HL-60 (cell line): ENCODE data around the gene SMR3B.

ENCODE experiments used
- GABPA ChIP-seq: IDR thresholded peaks from 2 replicates; pipeline ENCODE4 v1.6.1; 2012; ENCODE audit warnings: low read depth
- POLR2AphosphoS5 ChIP-seq: IDR thresholded peaks from 2 replicates; pipeline ENCODE4 v1.6.1; 2012; ENCODE audit warnings: low read depth
- SPI1 ChIP-seq: IDR thresholded peaks from 2 replicates; pipeline ENCODE4 v1.6.1; 2012; ENCODE audit warnings: low read depth, mild to moderate bottlenecking, borderline replicate concordance
- TF ChIP-seq, protein P1 (sequence below): IDR thresholded peaks from one replicate; pipeline ENCODE4 v1.5.1; 2011; ENCODE audit warnings: low read length, control low read depth, inconsistent platforms; ENCODE audit not compliant: insufficient read depth
- TF ChIP-seq, protein P2 (sequence below): IDR thresholded peaks from 2 replicates; pipeline ENCODE4 v1.6.1; 2012; ENCODE audit warnings: low read depth; ENCODE audit not compliant: insufficient replicate concordance

DNA sequence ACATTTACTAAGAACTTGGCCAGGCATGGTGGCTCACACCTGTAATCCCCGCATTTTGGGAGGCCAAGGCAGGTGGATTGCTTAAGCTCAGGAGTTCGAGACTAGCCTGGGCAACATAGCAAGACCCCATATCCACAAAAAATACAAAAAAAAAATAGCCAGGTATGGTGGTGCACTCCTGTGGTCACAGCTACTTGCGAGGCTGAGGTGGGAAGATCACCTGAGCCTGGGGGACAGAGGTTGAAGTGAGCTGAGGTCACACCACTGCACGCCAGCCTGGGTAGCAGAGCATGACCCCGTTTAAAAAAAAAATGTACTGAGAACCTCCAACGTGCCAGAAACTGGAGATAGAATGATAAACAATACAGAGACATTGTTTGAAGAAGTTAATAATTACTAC, 22.8 kb downstream of the SMR3B start:
- TF ChIP-seq, protein P1, sequence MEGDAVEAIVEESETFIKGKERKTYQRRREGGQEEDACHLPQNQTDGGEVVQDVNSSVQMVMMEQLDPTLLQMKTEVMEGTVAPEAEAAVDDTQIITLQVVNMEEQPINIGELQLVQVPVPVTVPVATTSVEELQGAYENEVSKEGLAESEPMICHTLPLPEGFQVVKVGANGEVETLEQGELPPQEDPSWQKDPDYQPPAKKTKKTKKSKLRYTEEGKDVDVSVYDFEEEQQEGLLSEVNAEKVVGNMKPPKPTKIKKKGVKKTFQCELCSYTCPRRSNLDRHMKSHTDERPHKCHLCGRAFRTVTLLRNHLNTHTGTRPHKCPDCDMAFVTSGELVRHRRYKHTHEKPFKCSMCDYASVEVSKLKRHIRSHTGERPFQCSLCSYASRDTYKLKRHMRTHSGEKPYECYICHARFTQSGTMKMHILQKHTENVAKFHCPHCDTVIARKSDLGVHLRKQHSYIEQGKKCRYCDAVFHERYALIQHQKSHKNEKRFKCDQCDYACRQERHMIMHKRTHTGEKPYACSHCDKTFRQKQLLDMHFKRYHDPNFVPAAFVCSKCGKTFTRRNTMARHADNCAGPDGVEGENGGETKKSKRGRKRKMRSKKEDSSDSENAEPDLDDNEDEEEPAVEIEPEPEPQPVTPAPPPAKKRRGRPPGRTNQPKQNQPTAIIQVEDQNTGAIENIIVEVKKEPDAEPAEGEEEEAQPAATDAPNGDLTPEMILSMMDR, result no peak
- no peak for TF ChIP-seq POLR2AphosphoS5
- TF ChIP-seq GABPA, result no peak
- TF ChIP-seq, protein P2, sequence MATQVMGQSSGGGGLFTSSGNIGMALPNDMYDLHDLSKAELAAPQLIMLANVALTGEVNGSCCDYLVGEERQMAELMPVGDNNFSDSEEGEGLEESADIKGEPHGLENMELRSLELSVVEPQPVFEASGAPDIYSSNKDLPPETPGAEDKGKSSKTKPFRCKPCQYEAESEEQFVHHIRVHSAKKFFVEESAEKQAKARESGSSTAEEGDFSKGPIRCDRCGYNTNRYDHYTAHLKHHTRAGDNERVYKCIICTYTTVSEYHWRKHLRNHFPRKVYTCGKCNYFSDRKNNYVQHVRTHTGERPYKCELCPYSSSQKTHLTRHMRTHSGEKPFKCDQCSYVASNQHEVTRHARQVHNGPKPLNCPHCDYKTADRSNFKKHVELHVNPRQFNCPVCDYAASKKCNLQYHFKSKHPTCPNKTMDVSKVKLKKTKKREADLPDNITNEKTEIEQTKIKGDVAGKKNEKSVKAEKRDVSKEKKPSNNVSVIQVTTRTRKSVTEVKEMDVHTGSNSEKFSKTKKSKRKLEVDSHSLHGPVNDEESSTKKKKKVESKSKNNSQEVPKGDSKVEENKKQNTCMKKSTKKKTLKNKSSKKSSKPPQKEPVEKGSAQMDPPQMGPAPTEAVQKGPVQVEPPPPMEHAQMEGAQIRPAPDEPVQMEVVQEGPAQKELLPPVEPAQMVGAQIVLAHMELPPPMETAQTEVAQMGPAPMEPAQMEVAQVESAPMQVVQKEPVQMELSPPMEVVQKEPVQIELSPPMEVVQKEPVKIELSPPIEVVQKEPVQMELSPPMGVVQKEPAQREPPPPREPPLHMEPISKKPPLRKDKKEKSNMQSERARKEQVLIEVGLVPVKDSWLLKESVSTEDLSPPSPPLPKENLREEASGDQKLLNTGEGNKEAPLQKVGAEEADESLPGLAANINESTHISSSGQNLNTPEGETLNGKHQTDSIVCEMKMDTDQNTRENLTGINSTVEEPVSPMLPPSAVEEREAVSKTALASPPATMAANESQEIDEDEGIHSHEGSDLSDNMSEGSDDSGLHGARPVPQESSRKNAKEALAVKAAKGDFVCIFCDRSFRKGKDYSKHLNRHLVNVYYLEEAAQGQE, result no peak
- no peak for TF ChIP-seq SPI1
